GM18499 (cell line): ENCODE measurements around the gene KSR2.
"Not testable (repeated sequence)": the region's sequence is repeated elsewhere in the genome, so short reads cannot be mapped to it uniquely, and the experiment has no call there.

ENCODE experiments used
- ATAC-seq: cut with Tn5 transposase; IDR thresholded peaks from one replicate; pipeline ENCODE4 v1.9.1; 2021; ENCODE audit warnings: moderate number of reproducible peaks; ENCODE audit not compliant: insufficient read depth, unreplicated experiment

Gene KSR2

DNA sequence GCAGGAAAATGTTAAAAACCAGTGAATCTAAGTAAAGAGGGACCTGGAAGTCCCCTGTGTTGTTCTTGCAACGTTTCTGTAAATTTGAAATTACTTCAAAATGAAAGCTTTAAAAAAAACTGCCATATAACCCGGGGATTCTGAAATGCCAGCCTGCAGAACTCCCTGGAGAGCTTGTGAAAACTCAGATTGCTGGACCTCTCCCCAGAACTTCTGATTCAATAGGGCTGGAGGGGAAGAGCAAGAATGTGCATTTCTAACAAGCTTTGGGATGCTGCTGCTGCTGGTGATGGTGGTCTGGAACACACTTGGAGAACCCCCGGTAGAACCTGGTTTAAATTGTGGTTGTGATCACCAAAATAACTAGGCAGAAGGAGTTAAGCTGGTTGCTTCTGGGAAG, 307.3 kb downstream of the KSR2 start:
- ATAC-seq, result no peak

DNA sequence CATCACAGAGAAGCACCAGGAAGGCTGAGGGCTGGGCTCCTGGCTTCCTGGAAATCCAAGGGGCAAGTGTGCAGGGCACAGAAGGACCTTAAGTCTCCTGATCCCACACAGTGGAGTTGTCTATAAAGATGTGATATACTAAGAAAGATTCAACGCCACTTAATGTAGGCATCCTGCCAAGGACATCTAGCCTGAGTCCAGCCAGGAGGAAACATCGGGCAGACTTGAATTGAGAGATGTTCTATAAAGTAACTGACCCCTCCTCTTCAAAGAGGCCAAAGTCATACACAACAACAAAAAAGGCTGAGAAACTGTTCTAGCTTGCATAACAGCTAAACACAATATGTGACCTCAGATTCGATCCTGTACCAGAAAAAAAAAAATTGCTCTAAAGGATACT, 307.9 kb downstream of the KSR2 start:
- ATAC-seq, result no peak

DNA sequence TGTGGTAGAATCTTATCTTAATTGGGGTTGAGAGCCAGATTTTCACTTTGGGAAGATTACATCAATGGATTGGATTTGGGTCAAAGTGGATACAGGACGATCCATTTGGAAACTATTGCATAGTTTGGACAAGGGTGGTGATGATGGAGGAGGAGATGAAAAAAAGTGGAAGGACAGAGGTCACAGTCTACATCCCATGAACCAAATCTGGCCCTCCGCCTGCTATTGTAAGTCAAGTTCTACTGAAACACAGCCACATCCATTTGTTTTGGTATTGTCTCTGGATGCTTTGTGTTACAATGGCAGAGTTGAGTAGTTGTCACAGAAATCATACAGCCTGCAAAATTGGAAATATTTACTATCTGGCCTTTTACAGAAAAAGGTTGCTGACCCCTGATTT, 310.6 kb downstream of the KSR2 start:
- ATAC-seq, result no peak

DNA sequence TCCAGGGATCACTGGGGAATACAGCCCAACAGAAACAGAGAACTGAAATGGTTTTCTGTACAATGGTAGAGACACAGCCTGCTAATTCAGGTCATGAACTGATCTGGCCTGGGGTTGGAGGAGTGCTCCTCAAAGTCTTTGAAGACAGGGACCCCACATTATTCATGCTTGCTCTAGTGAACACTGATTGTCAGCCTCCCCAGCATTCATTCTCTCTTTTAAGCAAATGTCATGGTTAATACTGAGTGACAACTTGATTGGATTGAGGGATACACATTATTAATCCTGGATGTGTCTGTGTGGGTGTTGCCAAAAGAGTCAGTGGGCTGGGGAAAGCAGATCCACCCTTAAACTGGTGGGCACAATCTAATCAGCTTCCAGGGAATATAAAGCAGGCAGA, 319.0 kb downstream of the KSR2 start:
- ATAC-seq, result no peak

DNA sequence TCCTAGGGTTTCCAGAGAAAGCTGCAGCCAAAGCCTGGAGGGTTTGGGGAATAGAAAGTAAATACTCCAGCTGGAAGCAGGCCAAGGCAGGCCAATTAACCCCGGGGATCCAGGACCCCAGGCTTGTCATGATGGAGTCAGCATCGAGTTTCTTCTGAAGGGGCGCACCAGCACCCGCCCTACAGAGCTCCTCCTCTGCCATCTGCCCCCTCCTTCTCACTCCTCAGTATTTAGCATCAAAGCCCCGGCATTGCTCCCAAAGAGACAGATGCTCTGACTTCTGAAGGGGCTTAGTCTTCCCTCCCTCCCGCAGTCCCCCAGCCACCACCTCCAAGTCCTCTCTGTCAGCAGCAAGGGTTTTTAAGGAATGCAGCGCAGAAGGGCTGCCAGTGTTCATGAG, 322.3 kb downstream of the KSR2 start:
- no peak for ATAC-seq

DNA sequence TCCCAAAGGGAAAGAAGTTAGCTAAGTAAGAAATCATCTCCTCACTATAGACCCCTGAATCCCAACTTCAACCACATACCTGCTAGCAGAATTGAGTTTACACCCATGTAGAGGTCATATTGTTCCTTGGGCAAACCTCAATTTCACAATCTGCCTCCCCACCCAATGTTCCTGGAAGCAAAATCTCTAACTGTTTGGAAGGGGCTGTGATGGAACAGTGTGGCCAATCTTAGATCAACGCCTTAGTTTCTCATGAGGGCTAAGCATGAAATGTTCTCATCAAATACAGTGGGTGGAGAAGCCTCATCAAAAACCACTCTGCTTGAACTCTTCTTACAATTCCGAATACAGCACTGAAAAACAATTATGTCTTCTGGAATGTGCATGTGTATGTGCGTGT, 323.3 kb downstream of the KSR2 start:
- no peak for ATAC-seq

DNA sequence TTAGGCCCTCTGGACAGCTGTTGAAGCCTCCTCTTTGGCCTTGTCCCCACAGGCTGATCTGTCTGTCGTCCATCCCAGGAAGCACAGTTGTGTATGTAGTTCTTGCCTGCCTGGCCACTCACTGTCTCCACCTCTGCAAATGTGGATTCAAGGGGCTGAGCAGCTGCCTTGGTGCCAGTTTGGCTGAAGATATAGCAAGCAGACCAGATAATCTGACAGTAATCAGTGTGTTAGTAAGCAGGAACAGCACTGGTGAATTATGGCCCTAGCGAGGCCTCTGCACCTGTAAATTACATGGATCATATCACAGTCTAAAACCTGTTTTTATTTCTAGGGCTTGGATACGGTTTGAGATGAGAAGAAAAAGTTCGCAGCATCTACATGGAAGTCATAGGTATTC, 324.8 kb downstream of the KSR2 start:
- ATAC-seq, result no peak

DNA sequence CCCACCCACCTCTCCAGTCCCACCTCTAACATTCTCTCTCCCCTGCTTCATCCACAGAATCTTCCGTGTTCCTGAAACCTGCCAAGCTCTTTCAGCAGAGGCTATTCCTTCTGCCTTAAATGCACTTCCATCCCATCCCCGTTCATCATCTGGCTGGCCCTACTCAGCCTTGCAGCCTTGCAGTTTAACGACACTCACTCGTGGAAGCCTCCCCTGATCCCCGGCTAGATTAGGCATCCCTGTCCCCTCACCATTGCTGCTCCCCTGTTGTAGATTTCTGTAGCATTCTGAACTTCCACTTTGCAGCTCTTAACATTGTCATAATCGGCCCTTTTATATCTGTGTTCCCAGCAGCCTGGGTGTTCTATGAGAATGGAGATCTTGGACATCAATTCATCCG, 326.9 kb downstream of the KSR2 start:
- ATAC-seq, result no peak

DNA sequence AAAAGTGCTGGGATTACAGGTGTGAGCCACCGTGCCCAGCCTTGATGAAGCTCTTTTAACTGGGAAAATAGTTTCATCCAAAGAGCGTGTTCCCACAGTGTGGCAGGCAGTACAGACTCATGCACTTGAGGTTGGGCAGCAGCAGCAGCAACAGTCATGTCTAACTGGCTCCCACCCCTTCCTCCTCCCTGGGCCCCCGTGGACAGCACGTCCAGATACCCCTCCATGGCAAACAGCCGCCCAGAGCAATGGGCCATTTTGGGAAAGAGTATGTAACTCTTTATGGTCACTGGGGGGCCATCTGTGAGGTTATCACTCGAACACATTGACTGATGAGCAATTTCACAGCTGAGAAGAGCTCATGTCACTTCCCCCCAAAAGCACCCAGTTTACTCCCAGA, 328.3 kb downstream of the KSR2 start:
- no peak for ATAC-seq

DNA sequence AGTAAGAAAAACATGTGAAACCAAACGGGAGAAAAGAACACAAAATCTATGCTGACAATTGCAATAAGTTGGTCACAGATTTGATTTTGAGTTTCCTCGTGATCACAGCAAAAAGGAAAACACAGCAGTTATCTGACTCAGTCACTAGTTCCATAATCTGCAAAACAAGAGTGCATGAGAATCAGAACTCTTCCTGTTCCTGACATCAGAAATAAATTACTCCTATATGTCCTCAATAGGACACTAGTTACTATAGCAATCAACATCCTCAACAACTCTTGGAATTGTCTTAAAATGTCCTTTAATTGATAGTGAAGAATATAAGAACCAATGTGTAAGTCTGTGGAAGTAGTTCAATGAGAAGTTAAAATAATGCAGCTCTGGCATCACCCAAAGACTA, 339.3 kb downstream of the KSR2 start:
- no peak for ATAC-seq

DNA sequence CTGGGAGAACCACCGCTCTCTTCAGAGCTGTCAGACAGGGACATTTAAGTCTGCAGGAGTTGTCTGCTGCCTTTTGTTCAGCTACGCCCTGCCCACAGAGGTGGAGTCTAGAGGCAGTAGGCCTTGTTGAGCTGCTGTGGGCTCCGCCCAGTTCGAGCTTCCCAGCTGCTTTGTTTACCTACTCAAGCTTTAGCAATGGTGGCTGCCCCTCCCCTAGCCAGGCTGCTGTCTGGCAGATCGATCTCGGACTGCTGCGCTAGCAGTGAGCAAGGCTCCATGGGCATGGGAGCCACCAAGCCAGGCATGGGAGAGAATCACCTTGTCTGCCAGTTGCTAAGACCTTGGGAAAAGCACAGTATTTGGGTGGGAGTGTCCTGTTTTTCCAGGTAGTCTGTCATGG, 340.1 kb downstream of the KSR2 start:
- not testable (repeated sequence) for ATAC-seq

DNA sequence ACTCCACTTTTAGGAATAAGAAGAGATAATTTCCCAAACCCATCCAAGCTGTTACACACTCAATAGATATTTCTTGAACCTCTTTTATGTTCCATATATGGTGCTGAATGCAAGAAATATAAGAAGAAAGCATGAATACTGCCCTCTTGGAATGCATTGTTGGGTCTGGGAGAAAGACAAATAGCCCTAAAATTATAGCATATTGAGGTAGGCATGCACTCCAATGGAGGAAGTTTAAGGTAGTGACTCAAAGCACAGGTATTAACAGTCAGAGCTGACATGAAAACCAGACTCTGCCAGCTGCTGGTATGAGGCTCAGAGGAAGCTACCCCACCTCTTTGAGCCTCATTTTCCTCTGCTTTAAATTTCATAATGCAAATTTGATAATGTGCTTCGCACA, 346.0 kb downstream of the KSR2 start:
- no peak for ATAC-seq

DNA sequence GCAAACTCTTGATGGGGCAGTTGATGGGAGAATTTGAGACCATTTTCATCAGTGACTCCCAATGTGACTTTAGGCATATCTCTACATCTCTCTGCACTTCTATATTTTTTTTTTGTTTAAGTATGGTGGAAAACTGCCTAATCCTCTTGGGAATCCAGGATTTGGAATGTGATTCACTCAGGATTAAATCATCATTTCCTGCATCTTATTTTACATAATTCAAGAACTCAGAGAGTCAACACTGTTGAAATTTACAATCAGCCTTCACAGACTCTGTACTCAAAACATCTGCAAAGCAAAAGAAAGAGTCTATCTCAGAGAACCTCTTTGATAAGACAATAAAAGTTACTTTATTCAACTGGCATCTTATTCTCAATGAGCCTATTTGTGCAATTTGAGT, 346.7 kb downstream of the KSR2 start:
- no peak for ATAC-seq

DNA sequence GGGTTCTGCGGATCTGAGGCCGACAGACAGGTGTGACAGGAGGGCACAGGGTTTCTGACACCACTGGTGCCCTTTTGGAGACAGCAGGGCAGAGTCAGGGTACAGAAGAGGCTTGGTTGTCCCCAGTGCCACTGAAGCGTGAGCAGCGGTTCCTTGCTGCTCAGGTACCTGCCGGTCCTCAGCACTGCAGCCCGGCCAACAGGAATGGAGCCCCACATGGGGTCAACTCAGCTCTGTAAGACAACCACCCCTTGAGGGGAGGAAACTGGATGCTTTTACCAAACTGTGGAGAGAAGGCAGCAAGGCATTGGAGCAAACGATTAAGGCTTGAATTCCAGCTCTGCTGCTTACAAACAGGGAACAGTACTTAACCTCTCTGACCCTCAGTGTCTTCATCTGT, 361.0 kb downstream of the KSR2 start:
- no peak for ATAC-seq

DNA sequence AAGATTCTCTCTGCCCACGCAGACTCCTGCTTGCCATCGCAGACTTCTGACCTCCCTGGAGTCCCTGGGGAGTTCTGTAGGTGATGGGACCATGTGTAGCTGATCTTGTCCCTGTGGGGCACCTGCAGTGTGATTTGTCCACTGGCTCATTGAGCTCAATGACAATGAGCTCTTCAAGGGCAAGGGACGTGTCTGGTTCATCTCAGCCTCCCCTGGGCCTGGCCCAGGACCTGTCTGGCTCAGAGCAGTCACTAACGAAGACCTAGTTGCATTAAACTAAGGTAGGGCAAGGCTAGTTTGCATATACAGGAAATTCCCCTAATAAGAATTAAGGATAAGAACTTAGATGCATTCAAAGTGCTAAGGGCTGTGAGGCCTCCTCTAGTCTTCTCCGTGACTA, 361.8 kb downstream of the KSR2 start:
- no peak for ATAC-seq

DNA sequence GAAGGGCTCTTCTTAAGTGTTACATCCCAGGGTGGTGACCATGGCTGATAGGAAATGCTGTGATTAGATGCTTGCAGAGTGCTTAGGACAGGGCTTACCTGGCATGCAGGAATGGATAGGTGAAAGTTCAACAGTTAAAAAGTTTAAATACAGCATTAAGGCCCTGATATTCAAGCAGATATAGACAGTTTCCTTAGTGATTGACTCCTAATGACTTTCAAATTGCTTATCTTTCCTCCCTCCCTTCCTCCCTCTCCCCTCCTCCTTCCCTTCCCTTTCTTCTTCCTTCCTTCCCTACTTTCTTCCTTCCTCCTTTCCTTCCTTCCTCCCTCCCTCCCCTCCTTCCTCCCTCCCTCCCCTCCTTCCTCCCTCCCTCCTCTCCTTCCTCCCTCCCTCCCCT, 362.8 kb downstream of the KSR2 start:
- ATAC-seq, result no peak

DNA sequence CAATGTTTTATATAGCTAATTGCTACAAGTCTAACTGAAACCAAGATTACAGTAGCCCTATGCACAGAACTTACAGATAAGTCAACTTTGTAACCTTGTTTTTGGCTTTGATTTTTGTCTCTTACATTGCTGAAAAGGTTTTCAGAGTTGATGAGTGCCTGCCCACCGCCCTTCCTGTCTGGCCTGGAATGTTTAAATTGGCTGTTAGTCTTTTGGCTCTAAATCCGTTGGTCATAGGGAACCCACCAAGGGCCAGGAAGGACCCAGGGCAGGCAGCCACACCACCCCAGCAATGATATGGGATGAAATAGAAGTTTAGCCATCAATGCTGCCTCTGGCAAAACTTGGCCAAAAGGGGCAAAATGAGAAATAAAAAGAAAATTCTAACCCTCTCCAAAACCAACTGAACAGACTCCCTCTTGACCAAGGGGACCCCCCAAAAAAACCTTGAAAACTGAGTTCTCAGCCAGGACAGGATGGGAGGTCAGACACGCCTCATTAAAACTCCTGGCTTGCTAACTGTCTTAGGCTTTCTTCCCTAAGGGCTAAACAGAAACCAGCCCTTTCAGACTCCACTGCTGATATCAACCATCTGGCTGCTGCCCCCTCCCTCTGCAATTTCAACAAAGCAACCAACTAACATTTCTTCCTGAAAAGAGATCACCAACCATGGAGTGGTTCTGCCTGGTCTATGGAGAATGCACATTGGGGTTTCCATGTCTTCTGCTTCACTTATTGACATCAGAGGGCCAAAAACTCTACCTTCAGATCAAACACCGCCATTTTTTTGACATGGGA, 365.3 kb downstream of the KSR2 start:
- no peak for ATAC-seq

DNA sequence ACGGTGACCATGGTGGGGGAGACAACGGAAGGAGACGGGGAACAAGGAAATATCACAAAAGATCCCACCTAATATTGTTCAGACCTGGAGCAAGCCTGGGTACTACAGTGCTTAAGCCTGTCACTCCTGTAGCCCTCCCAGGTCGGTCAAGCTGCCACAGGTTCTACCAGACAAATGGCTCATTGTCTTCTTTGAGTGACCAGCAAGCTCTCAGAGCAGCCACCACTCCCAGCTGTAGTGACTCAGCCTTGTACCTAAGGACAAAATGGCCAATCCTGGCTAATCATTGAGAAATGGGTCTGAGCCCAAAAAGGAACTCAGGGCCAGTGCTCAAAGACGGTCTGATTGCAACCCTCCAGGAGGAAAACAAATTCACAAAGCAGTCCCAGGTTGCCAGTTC, 368.9 kb downstream of the KSR2 start:
- no peak for ATAC-seq

DNA sequence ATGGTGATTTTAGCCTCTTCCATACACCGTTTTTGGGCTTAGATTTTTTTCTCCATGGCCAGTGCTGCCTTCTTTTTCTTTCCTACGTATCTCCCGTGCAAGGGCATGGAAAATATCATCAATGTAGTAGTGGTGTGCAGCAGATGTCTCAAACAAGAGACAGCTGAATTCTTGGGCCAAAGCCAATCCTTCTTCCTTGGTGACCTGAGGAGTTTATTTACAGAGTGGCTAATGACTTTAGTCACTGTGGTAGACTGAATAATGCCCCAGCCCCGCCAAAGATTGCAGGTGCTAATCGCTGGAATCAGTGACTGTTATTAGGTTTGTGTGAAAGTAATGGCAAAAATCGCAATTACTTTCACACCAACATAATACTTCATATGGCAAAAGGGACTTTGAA, 371.8 kb downstream of the KSR2 start:
- ATAC-seq, result no peak

DNA sequence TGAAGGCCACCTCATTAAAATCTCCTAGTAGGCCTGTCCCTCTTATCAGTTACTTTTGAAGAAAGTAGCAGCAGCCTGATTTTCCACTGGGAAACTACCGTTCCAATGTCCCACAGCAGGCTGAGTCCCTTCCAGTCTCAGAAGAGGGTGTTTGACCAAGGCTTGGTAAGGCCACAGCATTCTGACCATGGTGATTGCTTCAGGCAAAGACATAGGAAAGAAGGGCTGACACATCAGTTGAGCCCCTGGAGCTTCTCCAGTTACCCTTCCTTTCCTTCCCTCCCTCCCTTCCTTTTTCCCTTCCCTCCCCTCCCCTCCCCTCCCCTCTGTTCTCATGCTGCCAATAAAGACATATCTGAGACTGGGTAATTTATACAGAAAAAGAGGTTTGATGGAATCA, 373.0 kb downstream of the KSR2 start:
- ATAC-seq, result no peak

DNA sequence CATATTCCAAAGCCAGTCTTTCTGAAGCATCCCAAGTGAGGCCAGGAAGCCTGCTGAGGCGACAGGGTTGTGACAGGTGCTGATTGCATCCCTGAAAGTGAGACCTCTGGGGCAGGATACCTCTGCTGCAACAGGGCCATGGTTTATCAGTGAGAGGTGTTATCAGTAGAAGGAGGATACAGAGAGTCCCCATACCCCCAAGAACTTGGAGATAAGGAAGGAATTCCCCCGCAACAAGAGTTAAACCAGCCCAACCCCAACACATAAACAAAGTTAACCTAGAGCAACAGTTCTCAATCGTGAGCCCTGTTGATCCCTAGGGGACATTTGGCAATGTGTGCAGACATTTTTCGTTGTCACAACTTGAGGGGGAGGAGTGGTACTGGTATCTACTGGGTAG, 374.3 kb downstream of the KSR2 start:
- no peak for ATAC-seq

DNA sequence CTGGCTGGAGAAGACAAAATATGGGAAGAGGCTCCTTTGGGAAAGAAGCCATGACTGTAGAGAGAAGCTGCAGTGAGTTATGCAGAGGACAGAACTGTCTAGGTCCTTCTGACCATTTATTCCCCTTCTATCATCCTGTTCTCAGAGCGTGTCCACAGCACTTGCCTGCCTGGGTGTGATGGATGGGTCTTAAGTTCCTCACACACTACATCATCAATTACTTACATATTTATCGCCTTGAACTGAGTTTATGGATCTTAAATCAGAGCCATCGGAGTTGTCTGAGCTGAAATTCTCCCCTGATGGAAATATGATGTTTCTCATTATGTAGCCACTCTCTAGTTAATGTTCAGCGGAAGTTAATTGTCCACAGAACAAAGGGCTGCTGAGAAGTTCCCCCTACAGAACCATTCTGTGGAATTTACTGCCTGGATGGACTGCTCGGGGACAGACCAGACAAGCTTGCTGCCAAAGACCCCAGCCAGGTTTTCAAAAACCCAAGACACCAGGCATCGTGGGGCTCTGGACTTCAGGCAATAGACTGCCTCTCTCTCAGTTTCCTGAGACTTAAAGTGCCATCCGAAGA, 374.9 kb downstream of the KSR2 start:
- ATAC-seq, result no peak
